SU-DHL-6 (cell line): ENCODE measurements around the gene VAPA.

ENCODE experiments used
- EZH2phosphoT487 ChIP-seq: fragments of 200-600 bp; sonication (generic), shearing (Covaris generic); conservative IDR thresholded peaks from 2 replicates; pipeline ENCODE4 v1.6.1; 2018; ENCODE audit warnings: mild to moderate bottlenecking, antibody characterized with exemption, low read length, moderate library complexity, mixed read lengths
- TF ChIP-seq, protein P1 (sequence below): fragments of 200-600 bp; sonication (generic); IDR thresholded peaks from one replicate; pipeline ENCODE4 v1.5.1; 2017; ENCODE audit warnings: antibody characterized with exemption, mild to moderate bottlenecking, low read length, moderate library complexity; ENCODE audit not compliant: insufficient read depth, poor library complexity, severe bottlenecking

- TF ChIP-seq, protein P1, sequence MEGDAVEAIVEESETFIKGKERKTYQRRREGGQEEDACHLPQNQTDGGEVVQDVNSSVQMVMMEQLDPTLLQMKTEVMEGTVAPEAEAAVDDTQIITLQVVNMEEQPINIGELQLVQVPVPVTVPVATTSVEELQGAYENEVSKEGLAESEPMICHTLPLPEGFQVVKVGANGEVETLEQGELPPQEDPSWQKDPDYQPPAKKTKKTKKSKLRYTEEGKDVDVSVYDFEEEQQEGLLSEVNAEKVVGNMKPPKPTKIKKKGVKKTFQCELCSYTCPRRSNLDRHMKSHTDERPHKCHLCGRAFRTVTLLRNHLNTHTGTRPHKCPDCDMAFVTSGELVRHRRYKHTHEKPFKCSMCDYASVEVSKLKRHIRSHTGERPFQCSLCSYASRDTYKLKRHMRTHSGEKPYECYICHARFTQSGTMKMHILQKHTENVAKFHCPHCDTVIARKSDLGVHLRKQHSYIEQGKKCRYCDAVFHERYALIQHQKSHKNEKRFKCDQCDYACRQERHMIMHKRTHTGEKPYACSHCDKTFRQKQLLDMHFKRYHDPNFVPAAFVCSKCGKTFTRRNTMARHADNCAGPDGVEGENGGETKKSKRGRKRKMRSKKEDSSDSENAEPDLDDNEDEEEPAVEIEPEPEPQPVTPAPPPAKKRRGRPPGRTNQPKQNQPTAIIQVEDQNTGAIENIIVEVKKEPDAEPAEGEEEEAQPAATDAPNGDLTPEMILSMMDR, result no peak
- TF ChIP-seq EZH2phosphoT487, result no peak
Measured at GRCh38 chr18:9969247-9969646, 55.4 kb downstream of the VAPA start.
